Fibroblast of villous mesenchyme (primary cell): ENCODE data around the gene SUSD5. TPM values are rescaled to one million over a fixed set of nuclear protein-coding genes. Genes with fewer than 3 reads are reported as not detected.
A peak's percentile ranks its signal among the peaks of the same experiment; 100 is the strongest.

Experiments
- DNase-seq: peaks from one replicate; pipeline ENCODE4 v3.0.0-alpha.2; 2010; ENCODE audit warnings: low read depth
- H3K4me3 ChIP-seq: 2 replicates; pipeline ENCODE4 v1.5.1; 2011; ENCODE audit warnings: low read depth, mild to moderate bottlenecking, low read length
- CTCF ChIP-seq: IDR thresholded peaks from 2 replicates; pipeline ENCODE4 v1.5.1; 2012; ENCODE audit warnings: low read depth, mild to moderate bottlenecking, low read length; ENCODE audit not compliant: insufficient read depth
- total RNA-seq: library from RNA; depleted of rRNA; stranded (reverse); fragments of >200 nt; gene quantifications from 2 replicates; pipeline ENCODE4 v1.2.3, GENCODE V29; 2012

SUSD5 gene
- total RNA-seq, 1 donor, result 2.2 TPM

DNA sequence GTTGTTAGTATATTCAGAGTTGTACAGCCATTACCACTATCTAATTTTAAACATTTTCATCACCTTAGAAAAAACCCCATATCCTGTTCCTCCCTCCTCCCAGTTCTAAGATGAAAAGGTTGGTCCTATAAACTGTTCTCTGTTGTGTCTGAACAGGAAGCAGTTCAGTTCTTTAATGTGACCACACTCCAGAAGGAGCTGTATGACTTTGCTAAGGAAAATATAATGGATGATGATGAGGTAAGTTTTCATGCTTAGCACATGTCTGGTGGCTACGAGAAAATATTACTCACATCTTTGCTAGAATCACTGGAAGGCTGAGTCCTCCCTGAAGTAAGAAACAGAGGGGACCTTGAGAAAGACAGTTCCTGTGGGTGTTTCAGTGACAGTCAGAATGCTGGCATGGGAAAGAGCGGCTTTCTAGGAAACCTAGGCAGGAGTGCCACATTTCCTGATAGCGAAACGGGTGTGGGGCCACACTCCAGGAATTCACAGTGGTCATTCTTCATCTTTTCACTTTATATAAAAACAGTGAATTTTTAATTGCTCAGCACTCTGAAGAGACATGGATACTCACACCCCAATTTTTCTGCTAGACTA lies 84.5 kb downstream of the SUSD5 start:
- no peak for TF ChIP-seq CTCF
- H3K4me3 ChIP-seq, result no peak overlapping the region
- no peak for DNase-seq

- no peak overlapping the region for H3K4me3 ChIP-seq
- no peak for DNase-seq
- no peak for TF ChIP-seq CTCF
Observed at GRCh38 chr3:33132019-33132360, 86.6 kb downstream of the SUSD5 start.

DNA sequence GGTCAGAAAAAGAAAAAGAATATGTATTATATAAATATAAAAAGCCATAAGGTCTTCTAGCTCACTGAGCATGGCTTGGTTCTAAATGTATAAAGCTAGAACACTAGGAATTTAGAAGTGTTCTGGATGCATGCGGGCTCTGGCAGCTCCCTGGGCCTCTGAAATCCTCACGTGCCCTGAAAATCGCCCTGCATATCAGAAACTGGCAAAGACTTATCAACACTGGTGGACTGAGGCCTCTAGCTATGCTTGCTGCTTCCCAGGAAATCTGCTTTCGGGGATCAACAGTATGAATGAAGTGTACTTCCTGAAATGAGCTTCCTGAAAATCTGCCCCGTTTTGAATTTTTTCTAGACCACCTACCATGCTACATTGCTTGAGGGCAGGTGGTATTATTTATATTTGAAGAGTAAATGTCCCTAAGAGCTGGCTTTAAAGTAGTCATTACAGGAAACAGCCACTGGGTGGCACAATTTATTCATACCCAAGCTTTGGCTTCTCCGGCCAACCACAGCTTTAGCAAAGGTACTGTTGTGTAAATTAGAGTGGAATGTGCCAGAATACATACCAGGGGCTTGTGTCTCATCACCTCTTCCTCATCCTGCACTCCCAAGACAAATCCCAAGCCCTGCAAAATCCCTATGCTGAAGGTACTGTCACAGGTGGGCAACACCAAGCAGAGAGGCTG lies 87.1 kb downstream of the SUSD5 start:
- H3K4me3 ChIP-seq, result no peak overlapping the region
- TF ChIP-seq CTCF, result peak; percentile 69
- DNase-seq, result peak; percentile 71

- no peak for TF ChIP-seq CTCF
- no peak for DNase-seq
- H3K4me3 ChIP-seq, result no peak overlapping the region
Observed at GRCh38 chr3:33130144-33130543, 88.5 kb downstream of the SUSD5 start.

DNA sequence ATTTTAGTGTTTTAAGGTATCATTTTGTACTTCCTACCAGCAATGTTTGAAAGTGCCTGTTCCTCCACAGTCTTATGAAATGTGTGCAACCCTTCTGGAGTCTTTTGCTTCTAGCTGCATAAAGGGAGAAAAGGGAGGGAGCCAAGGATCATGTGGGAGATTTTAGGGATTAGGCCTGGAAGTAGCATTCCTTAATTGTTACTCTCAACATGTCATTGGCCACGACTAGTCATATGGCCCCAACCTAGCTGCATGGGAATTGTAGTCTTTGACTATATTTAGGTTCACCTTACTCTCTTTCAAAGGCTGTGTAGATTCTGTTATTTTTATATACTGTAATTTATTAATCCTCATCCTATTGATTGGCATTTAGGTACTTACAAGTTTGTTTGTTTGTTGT lies 89.9 kb downstream of the SUSD5 start:
- H3K4me3 ChIP-seq, result no peak overlapping the region
- peak; percentile 63 for DNase-seq
- no peak for TF ChIP-seq CTCF

DNA sequence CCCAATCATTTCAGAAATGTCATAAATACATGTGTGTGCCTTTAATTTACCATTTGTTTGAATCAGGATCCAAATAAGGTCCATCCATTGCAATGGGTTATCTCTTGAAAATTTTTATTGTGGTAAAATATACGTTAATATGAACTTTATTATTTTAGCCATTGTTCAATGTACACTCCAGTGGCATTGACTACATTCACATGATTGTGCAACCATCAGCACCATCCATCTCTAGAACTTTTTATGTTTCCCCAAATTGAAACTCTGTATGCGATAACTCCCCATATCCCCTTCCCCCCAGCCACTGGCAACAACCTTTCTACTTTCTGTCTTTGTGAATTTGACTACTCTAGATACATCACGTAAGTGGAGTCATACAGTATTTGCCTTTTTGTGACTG lies 92.8 kb downstream of the SUSD5 start:
- no peak for TF ChIP-seq CTCF
- DNase-seq, result no peak
- no peak overlapping the region for H3K4me3 ChIP-seq

DNA sequence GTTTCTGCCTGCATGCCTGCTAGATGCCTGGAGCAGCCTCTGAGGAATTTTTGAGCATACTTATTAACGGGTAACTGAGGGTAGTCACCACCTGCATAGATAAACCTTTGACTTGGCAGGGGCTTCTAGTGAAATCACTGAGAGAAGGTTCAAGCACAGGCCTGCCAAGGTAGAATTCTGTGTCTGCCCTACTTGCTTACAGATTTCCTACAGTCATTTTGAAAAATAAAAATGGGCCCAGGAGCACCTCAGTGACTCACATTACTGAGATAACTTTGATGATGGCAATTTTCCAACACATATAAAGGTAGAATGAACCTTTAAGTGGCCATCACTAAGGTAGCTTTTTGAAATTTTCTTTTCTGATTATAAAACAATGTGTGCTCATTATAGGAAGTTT lies 94.0 kb downstream of the SUSD5 start:
- H3K4me3 ChIP-seq, result no peak overlapping the region
- DNase-seq, result no peak
- no peak for TF ChIP-seq CTCF
